Measurements from ENCODE around the gene HCFC1. TPM values are rescaled to one million over a fixed set of nuclear protein-coding genes. Genes with fewer than 3 reads are reported as not detected.

HCFC1 gene
- total and polyA plus RNA-seq, 3 donors from 2014 or later: 32.3 to 115 (median 102) TPM

GRCh38 chrX:154019061-154019621 is 47.5 kb upstream of the HCFC1 start:
- Histone ChIP-seq H3K4me1 (peaks cover 6% of the 10 kb centered on the region), H3K9me3 (no peaks in the 10 kb centered on the region), H3K36me3 (ENCODE audit: low read depth, missing control alignments) (no peaks in the 10 kb centered on the region), H3K27me3 (no peaks in the 10 kb centered on the region), H3K4me3 (peak overlapping the region; percentile 50 to 53), H3K27ac (peak overlapping the region; percentile 77 to 84)
- no peak for TF ChIP-seq POLR2A (IDR thresholded peaks at IDR 0.05)
- TF ChIP-seq CTCF (IDR thresholded peaks at IDR 0.05): no peak
- DNase-seq: no peak
- 1% methylated on average over 45 of the region's 45 CpGs; no CpG with 5 or more reads in 1 of the 2 donors for WGBS, 2 donors
- intact Hi-C loops (cut with DNase I; ENCODE audit: low total_unique reads): no loop called here

GRCh38 chrX:154018518-154019060 is 47.0 kb upstream of the HCFC1 start:
- peak overlapping the region; percentile 50 to 53 for H3K4me3 ChIP-seq
- WGBS, 2 donors: 29% methylated on average over 12 of the region's 15 CpGs; no CpG with 5 or more reads in 1 of the 2 donors
- H3K27ac ChIP-seq: peak overlapping the region; percentile 77 to 84
- intact Hi-C loops (cut with DNase I; ENCODE audit: low total_unique reads): no loop called here
- H3K36me3 ChIP-seq (ENCODE audit: low read depth, missing control alignments): no peaks in the 10 kb centered on the region
- TF ChIP-seq CTCF (IDR thresholded peaks at IDR 0.05): no peak
- TF ChIP-seq POLR2A (IDR thresholded peaks at IDR 0.05): no peak
- DNase-seq: no peak
- peaks cover 6% of the 10 kb centered on the region for H3K4me1 ChIP-seq
- H3K27me3 ChIP-seq: no peaks in the 10 kb centered on the region
- H3K9me3 ChIP-seq: no peaks in the 10 kb centered on the region

- 74% methylated on average over 22 of the region's 26 CpGs; no CpG with 5 or more reads in 1 of the 2 donors for WGBS, 2 donors
Observed at GRCh38 chrX:154017766-154018517, 46.3 kb upstream of the HCFC1 start.

GRCh38 chrX:154016366-154017076 is 44.9 kb upstream of the HCFC1 start:
- WGBS, 2 donors: 88% methylated on average over 16 of the region's 24 CpGs; no CpG with 5 or more reads in 1 of the 2 donors
- peaks cover 20% of the 10 kb centered on the region for H3K4me1 ChIP-seq

More at GRCh38 chrX:154017766-154018517, 46.3 kb upstream of the HCFC1 start:
- Histone ChIP-seq H3K9me3 (no peaks in the 10 kb centered on the region), H3K27ac (peak overlapping the region in 1 of 2 donors; percentile 84), H3K27me3 (no peaks in the 10 kb centered on the region), H3K4me1 (peaks cover 11% of the 10 kb centered on the region), H3K4me3 (no peak overlapping the region), H3K36me3 (ENCODE audit: low read depth, missing control alignments) (no peaks in the 10 kb centered on the region)
- TF ChIP-seq CTCF (IDR thresholded peaks at IDR 0.05): no peak
- no peak for TF ChIP-seq POLR2A (IDR thresholded peaks at IDR 0.05)
- intact Hi-C loops (cut with DNase I; ENCODE audit: low total_unique reads): no loop called here
- no peak for DNase-seq

More at GRCh38 chrX:154016366-154017076, 44.9 kb upstream of the HCFC1 start:
- TF ChIP-seq CTCF (IDR thresholded peaks at IDR 0.05): no peak
- intact Hi-C loops (cut with DNase I; ENCODE audit: low total_unique reads): no loop called here
- H3K9me3 ChIP-seq: no peaks in the 10 kb centered on the region
- no peak overlapping the region for H3K27ac ChIP-seq
- DNase-seq: no peak
- no peaks in the 10 kb centered on the region for H3K36me3 ChIP-seq (ENCODE audit: low read depth, missing control alignments)
- no peak overlapping the region for H3K4me3 ChIP-seq
- no peaks in the 10 kb centered on the region for H3K27me3 ChIP-seq

All from testis (tissue), 3 donors.